HEK293 (cell line): ENCODE results near the gene NAPSA.

Experiments
- CTCF ChIA-PET: fragments of 350-600 bp; formaldehyde crosslinking; extraction: SDS; loops from one replicate; lab custom pipeline; 2021; ENCODE audit warnings: antibody characterized with exemption; lab: Yijun Ruan, JAX
- POLR2A ChIA-PET: fragments of 300-600 bp; formaldehyde crosslinking; extraction: SDS; loops from one replicate; lab custom pipeline; 2020; ENCODE audit warnings: antibody characterized with exemption, inconsistent platforms; lab: Yijun Ruan, JAX
- H3K27ac ChIP-seq: fragments of 200-500 bp; sonication (Bioruptor generic); 2 replicates; pipeline ENCODE4 v1.5.1; 2014; ENCODE audit warnings: low read depth, low read length, control low read depth, inconsistent platforms; ENCODE audit errors: extremely low read depth
- H3K36me3 ChIP-seq, 2 experiments: fragments of 200-500 bp in 1 of 2; sonication (Bioruptor generic) in 1 of 2; 1 replicate in 1 of 2; 2 replicates in 1 of 2; pipeline ENCODE4 v1.5.1; 2014 to 2017; ENCODE audit warnings: inconsistent platforms in 2 of 2, low read length in 2 of 2; ENCODE audit not compliant: control insufficient read depth in 2 of 2, insufficient read depth in 1 of 2
- H3K4me1 ChIP-seq: fragments of 200-500 bp; sonication (Bioruptor generic); 2 replicates; pipeline ENCODE4 v1.5.1; 2014; ENCODE audit warnings: mild to moderate bottlenecking, low read length, inconsistent platforms; ENCODE audit not compliant: control insufficient read depth, insufficient read depth
- H3K4me3 ChIP-seq: 2 replicates; pipeline ENCODE4 v1.5.1; 2011; ENCODE audit warnings: low read depth, mild to moderate bottlenecking, control low read depth, low read length, moderate library complexity
- H3K9me3 ChIP-seq: fragments of 200-500 bp; sonication (Bioruptor generic); 2 replicates; pipeline ENCODE4 v1.5.1; 2014; ENCODE audit warnings: low read depth, low read length, inconsistent platforms; ENCODE audit not compliant: control insufficient read depth, insufficient read depth
- EGR2 ChIP-seq: fragments of 450-650 bp; formaldehyde crosslinking; IDR thresholded peaks from 2 replicates; pipeline ENCODE4 v1.5.1; 2016; ENCODE audit warnings: low read depth, missing biosample characterization, missing genetic modification characterization
- HOXA7 ChIP-seq: sonication (generic); formaldehyde crosslinking; IDR thresholded peaks from 2 replicates; pipeline ENCODE4 v1.8.1; 2022; ENCODE audit warnings: missing genetic modification reagents, borderline replicate concordance
- IKZF3 ChIP-seq: fragments of 450-650 bp; IDR thresholded peaks from 2 replicates; pipeline ENCODE4 v1.5.0; 2018; ENCODE audit warnings: missing biosample characterization, mild to moderate bottlenecking, missing genetic modification characterization, moderate library complexity
- MEIS1 ChIP-seq: sonication (generic); formaldehyde crosslinking; IDR thresholded peaks from 2 replicates; pipeline ENCODE4 v1.8.1; 2022; ENCODE audit warnings: missing genetic modification reagents, mild to moderate bottlenecking, borderline replicate concordance
- MZF1 ChIP-seq: fragments of 450-650 bp; formaldehyde crosslinking; IDR thresholded peaks from 2 replicates; pipeline ENCODE4 v1.5.1; 2017; ENCODE audit warnings: missing biosample characterization, missing genetic modification characterization, borderline replicate concordance
- REPIN1 ChIP-seq: fragments of 450-650 bp; formaldehyde crosslinking; IDR thresholded peaks from 2 replicates; pipeline ENCODE4 v1.5.1; 2017; ENCODE audit warnings: missing biosample characterization, missing genetic modification characterization, low read depth
- YY2 ChIP-seq: fragments of 450-650 bp; formaldehyde crosslinking; IDR thresholded peaks from 2 replicates; pipeline ENCODE4 v1.5.1; 2016; ENCODE audit warnings: missing biosample characterization, missing genetic modification characterization
- ZFHX2 ChIP-seq: fragments of 450-650 bp; formaldehyde crosslinking; conservative IDR thresholded peaks from 2 replicates; pipeline ENCODE4 v1.5.1; 2016; ENCODE audit warnings: missing biosample characterization, missing genetic modification characterization
- ZNF157 ChIP-seq: fragments of 450-650 bp; formaldehyde crosslinking; IDR thresholded peaks from 2 replicates; pipeline ENCODE4 v1.5.1; 2016; ENCODE audit warnings: missing biosample characterization, missing genetic modification characterization
- ZNF169 ChIP-seq: fragments of 450-650 bp; formaldehyde crosslinking; IDR thresholded peaks from 2 replicates; pipeline ENCODE4 v1.5.1; 2016; ENCODE audit warnings: missing biosample characterization, missing genetic modification characterization
- ZNF324 ChIP-seq: fragments of 450-650 bp; formaldehyde crosslinking; IDR thresholded peaks from 2 replicates; pipeline ENCODE4 v1.5.1; 2016; ENCODE audit warnings: missing biosample characterization, missing genetic modification characterization
- ZNF341 ChIP-seq: fragments of 450-650 bp; formaldehyde crosslinking; IDR thresholded peaks from 2 replicates; pipeline ENCODE4; 2016; ENCODE audit warnings: low read depth, missing biosample characterization, missing genetic modification characterization
- ZNF416 ChIP-seq: fragments of 450-650 bp; formaldehyde crosslinking; IDR thresholded peaks from 2 replicates; pipeline ENCODE4 v1.5.1; 2016; ENCODE audit warnings: missing biosample characterization, missing genetic modification characterization
- ZNF514 ChIP-seq: fragments of 450-650 bp; formaldehyde crosslinking; IDR thresholded peaks from 2 replicates; pipeline ENCODE4 v1.5.1; 2016; ENCODE audit warnings: missing biosample characterization, missing genetic modification characterization
- ZNF529 ChIP-seq: fragments of 450-650 bp; formaldehyde crosslinking; IDR thresholded peaks from 2 replicates; pipeline ENCODE4 v1.5.1; 2017; ENCODE audit warnings: missing genetic modification characterization, missing biosample characterization; ENCODE audit not compliant: insufficient replicate concordance
- ZNF571 ChIP-seq: fragments of 450-650 bp; formaldehyde crosslinking; IDR thresholded peaks from 2 replicates; pipeline ENCODE4 v1.5.0; 2017; ENCODE audit warnings: missing biosample characterization, missing genetic modification characterization
- ZNF600 ChIP-seq: fragments of 450-650 bp; formaldehyde crosslinking; IDR thresholded peaks from 2 replicates; pipeline ENCODE4 v1.5.1; 2016; ENCODE audit warnings: missing biosample characterization, missing genetic modification characterization
- TF ChIP-seq, protein P1 (sequence below): fragments of 450-650 bp; formaldehyde crosslinking; IDR thresholded peaks from 2 replicates; pipeline ENCODE4 v1.5.1; 2016; ENCODE audit warnings: missing biosample characterization, missing genetic modification characterization
- TF ChIP-seq, protein P2 (sequence below): fragments of 450-650 bp; formaldehyde crosslinking; IDR thresholded peaks from 2 replicates; pipeline ENCODE4 v1.5.1; 2016; ENCODE audit warnings: missing biosample characterization, missing genetic modification characterization

The NAPSA gene

DNA sequence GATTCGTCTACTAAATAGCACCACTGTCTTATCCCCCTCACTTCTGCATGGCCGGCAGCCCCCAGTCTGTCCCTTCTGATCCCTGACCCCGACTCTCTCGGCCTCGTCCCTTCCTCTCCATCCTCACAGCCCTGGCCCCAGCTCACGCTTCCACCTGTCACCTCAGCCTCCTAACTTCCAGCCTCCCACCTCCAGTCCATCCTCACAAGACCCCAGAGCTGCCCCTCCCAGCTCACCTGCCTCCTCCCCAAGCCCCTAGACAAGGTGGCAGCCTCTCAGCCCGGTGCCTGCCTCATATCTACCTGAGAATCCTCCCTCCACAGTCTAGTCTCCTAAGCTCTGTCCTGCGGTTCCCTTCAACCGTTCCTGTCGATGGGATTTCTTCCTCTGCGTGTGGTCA is 46.3 kb downstream of the NAPSA start:
- no peak overlapping the region for H3K27ac ChIP-seq
- H3K4me3 ChIP-seq = no peak overlapping the region
- H3K4me1 ChIP-seq = peaks cover 5% of the 10 kb centered on the region; the same call in 1 of the 2 replicates
- H3K9me3 ChIP-seq = no peaks in the 10 kb centered on the region
- CTCF ChIA-PET = interaction anchor here (0.6 to 1.0 kb wide), 3 partner anchors 88 to 172 kb away, joined by 3 read pairs; no protein-coding TSS in a partner anchor
- peaks cover 0 to 6% of the 10 kb centered on the region in 2 experiments; a peak in 1 of 3 replicates for H3K36me3 ChIP-seq
- POLR2A ChIA-PET = interaction anchor here (0.6 to 1.4 kb wide), 3 partner anchors 10 to 479 kb away, joined by 3 to 4 read pairs (median 4); partner anchors contain the start of gene KCNC3
- TF ChIP-seq ZNF514 (tag by site-specific recombination) = no peak
- no peak for TF ChIP-seq ZNF571 (tag by site-specific recombination)

DNA sequence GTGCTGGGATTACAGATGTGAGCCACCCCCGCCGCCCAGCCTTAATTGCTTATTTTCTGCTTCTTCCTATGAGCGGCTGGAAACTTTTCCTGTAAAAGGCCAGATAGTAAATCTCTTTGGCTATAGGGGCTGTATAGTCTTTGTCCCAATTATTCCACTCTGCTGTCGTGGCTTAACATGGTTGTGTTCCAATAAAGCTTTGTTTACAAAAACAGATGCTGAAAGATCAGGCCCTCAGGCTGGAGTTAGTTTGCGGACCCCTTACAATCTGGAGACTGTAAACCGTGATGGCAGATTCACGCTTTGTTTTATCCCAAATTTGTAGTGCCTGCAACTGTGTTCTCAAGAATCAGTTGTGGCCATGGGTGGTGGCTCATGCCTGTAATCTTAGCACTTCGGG is 47.0 kb downstream of the NAPSA start:
- H3K27ac ChIP-seq = no peak overlapping the region
- no peak overlapping the region for H3K4me3 ChIP-seq
- ChIA-PET CTCF (interaction anchor here (0.7 to 1.2 kb wide), 3 partner anchors 163 to 171 kb away, joined by 3 to 4 read pairs (median 4); no protein-coding TSS in a partner anchor), POLR2A (interaction anchor here (1.4 kb wide), 1 partner anchor 11 kb away, joined by 4 read pairs; the partner anchor contains the start of gene KCNC3)
- H3K4me1 ChIP-seq = peaks cover 5% of the 10 kb centered on the region; the same call in 1 of the 2 replicates
- peaks cover 0 to 3% of the 10 kb centered on the region in 2 experiments; a peak in 1 of 3 replicates for H3K36me3 ChIP-seq
- no peaks in the 10 kb centered on the region for H3K9me3 ChIP-seq
- TF ChIP-seq, protein P1, sequence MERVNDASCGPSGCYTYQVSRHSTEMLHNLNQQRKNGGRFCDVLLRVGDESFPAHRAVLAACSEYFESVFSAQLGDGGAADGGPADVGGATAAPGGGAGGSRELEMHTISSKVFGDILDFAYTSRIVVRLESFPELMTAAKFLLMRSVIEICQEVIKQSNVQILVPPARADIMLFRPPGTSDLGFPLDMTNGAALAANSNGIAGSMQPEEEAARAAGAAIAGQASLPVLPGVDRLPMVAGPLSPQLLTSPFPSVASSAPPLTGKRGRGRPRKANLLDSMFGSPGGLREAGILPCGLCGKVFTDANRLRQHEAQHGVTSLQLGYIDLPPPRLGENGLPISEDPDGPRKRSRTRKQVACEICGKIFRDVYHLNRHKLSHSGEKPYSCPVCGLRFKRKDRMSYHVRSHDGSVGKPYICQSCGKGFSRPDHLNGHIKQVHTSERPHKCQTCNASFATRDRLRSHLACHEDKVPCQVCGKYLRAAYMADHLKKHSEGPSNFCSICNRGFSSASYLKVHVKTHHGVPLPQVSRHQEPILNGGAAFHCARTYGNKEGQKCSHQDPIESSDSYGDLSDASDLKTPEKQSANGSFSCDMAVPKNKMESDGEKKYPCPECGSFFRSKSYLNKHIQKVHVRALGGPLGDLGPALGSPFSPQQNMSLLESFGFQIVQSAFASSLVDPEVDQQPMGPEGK (tag by site-specific recombination) = no peak
- TF ChIP-seq ZFHX2 (tag by site-specific recombination) = no peak
- TF ChIP-seq ZNF600 (tag by site-specific recombination) = no peak
- no peak for TF ChIP-seq ZNF529 (tag by site-specific recombination)
- no peak for TF ChIP-seq EGR2 (tag by site-specific recombination)
- TF ChIP-seq REPIN1 (tag by site-specific recombination) = no peak
- no peak for TF ChIP-seq ZNF324 (tag by site-specific recombination)
- TF ChIP-seq ZNF169 (tag by site-specific recombination) = no peak
- TF ChIP-seq HOXA7 (CRISPR knock-in tag) = no peak
- TF ChIP-seq ZNF341 (tag by site-specific recombination) = no peak
- no peak for TF ChIP-seq MEIS1 (CRISPR knock-in tag)
- TF ChIP-seq YY2 (tag by site-specific recombination) = no peak
- no peak for TF ChIP-seq ZNF157

DNA sequence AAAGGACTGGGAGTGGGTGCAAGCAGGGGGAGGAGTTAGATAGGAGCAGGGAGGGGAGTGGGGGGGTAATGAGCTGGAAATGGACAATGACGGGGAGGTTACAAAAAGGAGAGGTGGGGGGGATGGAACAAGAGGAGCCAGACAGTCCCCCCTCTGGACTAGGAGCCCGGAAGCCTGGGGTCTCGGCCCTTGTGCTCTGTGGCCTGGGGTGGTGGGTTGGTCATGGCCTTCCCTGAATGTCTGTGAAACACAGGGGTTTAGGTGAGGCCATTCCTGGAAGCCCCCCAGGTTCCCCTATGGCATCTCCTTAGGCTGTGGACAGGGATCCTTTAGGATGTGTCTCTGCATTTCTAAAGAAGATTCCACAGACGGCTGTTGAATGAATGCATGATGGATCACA is 48.3 kb downstream of the NAPSA start:
- Histone ChIP-seq H3K4me1 (peaks cover 9% of the 10 kb centered on the region), H3K36me3 (no peaks in the 10 kb centered on the region), H3K27ac (no peak overlapping the region), H3K4me3 (no peak overlapping the region), H3K9me3 (no peaks in the 10 kb centered on the region)
- POLR2A ChIA-PET = interaction anchor here (1.5 kb wide), 1 partner anchor 17 kb away, joined by 4 read pairs; no protein-coding TSS in a partner anchor
- CTCF ChIA-PET = interaction anchor here (0.5 to 1.0 kb wide), 2 partner anchors 115 to 1728 kb away, joined by 3 read pairs; no protein-coding TSS in a partner anchor
- no peak for TF ChIP-seq MZF1 (tag by site-specific recombination)
- peak; percentile 53 for TF ChIP-seq EGR2 (tag by site-specific recombination)
- no peak for TF ChIP-seq ZNF416 (tag by site-specific recombination)
- TF ChIP-seq, protein P2, sequence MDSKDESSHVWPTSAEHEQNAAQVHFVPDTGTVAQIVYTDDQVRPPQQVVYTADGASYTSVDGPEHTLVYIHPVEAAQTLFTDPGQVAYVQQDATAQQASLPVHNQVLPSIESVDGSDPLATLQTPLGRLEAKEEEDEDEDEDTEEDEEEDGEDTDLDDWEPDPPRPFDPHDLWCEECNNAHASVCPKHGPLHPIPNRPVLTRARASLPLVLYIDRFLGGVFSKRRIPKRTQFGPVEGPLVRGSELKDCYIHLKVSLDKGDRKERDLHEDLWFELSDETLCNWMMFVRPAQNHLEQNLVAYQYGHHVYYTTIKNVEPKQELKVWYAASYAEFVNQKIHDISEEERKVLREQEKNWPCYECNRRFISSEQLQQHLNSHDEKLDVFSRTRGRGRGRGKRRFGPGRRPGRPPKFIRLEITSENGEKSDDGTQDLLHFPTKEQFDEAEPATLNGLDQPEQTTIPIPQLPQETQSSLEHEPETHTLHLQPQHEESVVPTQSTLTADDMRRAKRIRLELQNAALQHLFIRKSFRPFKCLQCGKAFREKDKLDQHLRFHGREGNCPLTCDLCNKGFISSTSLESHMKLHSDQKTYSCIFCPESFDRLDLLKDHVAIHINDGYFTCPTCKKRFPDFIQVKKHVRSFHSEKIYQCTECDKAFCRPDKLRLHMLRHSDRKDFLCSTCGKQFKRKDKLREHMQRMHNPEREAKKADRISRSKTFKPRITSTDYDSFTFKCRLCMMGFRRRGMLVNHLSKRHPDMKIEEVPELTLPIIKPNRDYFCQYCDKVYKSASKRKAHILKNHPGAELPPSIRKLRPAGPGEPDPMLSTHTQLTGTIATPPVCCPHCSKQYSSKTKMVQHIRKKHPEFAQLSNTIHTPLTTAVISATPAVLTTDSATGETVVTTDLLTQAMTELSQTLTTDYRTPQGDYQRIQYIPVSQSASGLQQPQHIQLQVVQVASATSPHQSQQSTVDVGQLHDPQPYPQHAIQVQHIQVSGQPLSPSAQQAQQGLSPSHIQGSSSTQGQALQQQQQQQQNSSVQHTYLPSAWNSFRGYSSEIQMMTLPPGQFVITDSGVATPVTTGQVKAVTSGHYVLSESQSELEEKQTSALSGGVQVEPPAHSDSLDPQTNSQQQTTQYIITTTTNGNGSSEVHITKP (tag by site-specific recombination) = peak; percentile 70
- TF ChIP-seq IKZF3 (tag by site-specific recombination) = no peak
- peak; percentile 35 for TF ChIP-seq ZFHX2 (tag by site-specific recombination)
